ENCODE measurements around the gene ENOSF1.

DNA sequence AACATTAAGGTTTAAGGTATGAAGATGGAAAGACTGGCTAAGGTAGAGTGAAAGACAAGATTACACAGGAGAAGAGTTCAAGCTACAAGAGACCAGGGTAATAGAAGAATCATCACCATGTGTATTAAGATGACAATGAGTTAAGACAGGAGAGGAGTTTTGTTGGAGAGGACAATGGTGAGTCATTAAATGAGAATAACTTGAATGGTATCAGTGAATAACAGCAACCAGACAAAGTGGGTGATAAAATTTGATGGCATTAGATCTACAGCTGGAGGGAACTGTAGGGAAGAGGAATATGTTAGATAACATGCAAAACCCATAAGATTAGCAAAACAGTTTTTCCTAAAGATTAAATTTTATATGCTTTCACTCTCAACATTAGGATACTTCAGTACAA lies 18.8 kb upstream of the ENOSF1 start:
- TF ChIP-seq, protein P1, sequence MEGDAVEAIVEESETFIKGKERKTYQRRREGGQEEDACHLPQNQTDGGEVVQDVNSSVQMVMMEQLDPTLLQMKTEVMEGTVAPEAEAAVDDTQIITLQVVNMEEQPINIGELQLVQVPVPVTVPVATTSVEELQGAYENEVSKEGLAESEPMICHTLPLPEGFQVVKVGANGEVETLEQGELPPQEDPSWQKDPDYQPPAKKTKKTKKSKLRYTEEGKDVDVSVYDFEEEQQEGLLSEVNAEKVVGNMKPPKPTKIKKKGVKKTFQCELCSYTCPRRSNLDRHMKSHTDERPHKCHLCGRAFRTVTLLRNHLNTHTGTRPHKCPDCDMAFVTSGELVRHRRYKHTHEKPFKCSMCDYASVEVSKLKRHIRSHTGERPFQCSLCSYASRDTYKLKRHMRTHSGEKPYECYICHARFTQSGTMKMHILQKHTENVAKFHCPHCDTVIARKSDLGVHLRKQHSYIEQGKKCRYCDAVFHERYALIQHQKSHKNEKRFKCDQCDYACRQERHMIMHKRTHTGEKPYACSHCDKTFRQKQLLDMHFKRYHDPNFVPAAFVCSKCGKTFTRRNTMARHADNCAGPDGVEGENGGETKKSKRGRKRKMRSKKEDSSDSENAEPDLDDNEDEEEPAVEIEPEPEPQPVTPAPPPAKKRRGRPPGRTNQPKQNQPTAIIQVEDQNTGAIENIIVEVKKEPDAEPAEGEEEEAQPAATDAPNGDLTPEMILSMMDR (conservative IDR thresholded peaks at IDR 0.05; ENCODE audit: low read length): no peak
- no peak for TF ChIP-seq EZH2phosphoT487 (IDR thresholded peaks at IDR 0.05; ENCODE audit: borderline replicate concordance)
